Measurements from ENCODE around the gene C6orf15.

The C6orf15 gene

GRCh38 chr6:31065556-31065955 lies 46.8 kb downstream of the C6orf15 start:
- DNase-seq: no peak

GRCh38 chr6:31063906-31064435 lies 48.4 kb downstream of the C6orf15 start:
- no peak for DNase-seq

All from activated effector memory CD4-positive, alpha-beta T cell treated with anti-CD3 and anti-CD28 coated beads, Interleukin-2, amount 50 U/mL, for 16 hours (primary cell).